ENCODE data around the gene MAP7.
"Not testable (repeated sequence)": the region's sequence is repeated elsewhere in the genome, so short reads cannot be mapped to it uniquely, and the experiment has no call there.

The MAP7 gene

DNA sequence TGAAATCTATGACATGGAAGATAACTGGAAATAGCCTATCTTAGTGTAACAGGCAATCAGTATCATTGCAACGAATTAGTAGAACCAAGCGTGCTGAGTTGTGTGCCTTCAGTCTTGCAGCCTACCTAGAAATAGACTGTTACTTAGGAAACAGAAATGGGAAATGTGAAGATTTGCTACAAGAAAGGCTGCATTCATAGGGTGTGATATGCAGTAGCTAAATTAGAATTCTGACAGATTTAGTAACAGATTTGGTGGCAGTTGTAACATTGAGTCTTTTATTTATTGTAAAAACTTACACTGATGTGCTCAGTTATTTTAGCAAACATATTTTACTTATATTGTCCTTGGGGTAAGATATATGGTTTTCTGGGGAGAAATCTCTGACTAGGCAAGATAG, 56.2 kb downstream of the MAP7 start:
- no peak for DNase-seq (ENCODE audit: extremely low read depth, low read depth)
- TF ChIP-seq, protein P1, sequence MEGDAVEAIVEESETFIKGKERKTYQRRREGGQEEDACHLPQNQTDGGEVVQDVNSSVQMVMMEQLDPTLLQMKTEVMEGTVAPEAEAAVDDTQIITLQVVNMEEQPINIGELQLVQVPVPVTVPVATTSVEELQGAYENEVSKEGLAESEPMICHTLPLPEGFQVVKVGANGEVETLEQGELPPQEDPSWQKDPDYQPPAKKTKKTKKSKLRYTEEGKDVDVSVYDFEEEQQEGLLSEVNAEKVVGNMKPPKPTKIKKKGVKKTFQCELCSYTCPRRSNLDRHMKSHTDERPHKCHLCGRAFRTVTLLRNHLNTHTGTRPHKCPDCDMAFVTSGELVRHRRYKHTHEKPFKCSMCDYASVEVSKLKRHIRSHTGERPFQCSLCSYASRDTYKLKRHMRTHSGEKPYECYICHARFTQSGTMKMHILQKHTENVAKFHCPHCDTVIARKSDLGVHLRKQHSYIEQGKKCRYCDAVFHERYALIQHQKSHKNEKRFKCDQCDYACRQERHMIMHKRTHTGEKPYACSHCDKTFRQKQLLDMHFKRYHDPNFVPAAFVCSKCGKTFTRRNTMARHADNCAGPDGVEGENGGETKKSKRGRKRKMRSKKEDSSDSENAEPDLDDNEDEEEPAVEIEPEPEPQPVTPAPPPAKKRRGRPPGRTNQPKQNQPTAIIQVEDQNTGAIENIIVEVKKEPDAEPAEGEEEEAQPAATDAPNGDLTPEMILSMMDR (IDR thresholded peaks at IDR 0.05; ENCODE audit: low read depth, low read length): no peak

DNA sequence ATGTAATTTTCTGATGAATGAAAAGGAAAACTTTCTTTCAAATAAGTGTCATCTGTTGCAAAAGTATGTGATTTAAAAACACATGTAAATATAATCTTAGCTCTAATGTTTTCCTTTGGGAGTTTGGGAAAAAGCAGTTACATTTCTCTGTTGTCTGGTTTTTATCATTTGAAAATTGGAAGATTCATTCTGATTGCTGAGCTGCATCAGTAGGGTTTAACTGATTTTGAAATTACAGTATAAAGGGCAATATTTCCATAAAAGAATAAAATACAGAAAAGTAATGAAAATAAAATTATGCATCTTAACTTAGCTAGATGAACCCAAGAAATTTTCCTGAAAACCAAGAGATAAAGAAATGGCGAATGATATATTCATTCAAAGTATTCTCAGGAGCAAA, 57.8 kb downstream of the MAP7 start:
- TF ChIP-seq, protein P1 (IDR thresholded peaks at IDR 0.05; ENCODE audit: low read depth, low read length): no peak

DNA sequence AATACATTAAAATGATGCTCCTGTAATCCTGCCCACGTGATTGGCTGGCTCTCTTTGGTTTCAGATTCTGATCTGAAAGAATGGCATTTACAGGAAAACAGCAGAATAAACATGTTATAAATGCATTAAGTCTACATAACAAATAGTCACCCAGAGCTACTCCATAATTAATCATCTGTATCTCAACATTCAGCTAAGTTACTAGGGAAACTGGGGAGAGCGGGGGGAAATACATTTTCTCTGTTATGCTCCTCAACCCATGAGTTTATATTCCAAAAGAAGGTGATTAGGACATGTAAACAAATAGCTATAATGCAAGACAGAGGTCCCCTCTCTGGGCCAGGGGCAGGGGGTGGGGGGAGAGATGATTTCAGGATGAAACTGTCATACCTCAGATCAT, 58.5 kb downstream of the MAP7 start:
- TF ChIP-seq, protein P1 (IDR thresholded peaks at IDR 0.05; ENCODE audit: low read depth, low read length): no peak
- no peak for DNase-seq (ENCODE audit: extremely low read depth, low read depth)

More for the DNA sequence above, 57.8 kb downstream of the MAP7 start:
- DNase-seq (ENCODE audit: extremely low read depth, low read depth): no peak

DNA sequence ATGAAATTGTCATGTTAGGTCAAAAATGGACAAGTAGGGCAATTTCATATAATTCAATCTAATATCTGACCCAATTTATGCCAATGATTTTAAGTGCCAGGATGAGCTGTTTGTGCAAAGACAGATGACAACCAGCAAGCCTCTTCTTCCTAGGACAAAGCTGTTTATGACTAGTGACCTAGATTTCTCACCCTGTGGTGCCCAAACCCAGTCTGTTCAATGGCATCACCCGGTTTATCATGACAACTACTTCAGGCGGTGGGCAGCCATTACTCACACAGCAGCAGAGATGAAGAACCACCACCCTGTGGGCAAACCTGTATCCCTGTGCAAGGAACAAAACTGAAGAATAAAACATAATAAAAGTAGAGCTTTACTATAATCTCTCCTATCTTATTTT, 59.0 kb downstream of the MAP7 start:
- TF ChIP-seq, protein P1 (IDR thresholded peaks at IDR 0.05; ENCODE audit: low read depth, low read length): no peak
- DNase-seq (ENCODE audit: extremely low read depth, low read depth): no peak

DNA sequence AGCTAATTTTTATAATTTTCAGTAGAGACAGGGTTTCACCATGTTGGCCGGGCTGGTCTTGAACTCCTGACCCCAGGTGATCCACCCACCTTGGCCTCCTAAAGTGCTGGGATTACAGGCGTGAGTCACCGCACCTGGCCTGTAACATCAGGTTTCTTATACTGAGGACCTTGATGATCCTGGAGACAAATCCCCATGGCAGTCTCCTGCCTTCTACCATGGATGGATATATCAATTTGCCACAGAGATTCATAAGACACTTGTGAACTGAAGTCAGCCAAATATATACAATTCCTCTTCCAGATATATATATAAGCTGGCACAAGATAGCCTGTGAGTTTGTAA, 60.6 kb downstream of the MAP7 start:
- DNase-seq (ENCODE audit: extremely low read depth, low read depth): not testable (repeated sequence)

DNA sequence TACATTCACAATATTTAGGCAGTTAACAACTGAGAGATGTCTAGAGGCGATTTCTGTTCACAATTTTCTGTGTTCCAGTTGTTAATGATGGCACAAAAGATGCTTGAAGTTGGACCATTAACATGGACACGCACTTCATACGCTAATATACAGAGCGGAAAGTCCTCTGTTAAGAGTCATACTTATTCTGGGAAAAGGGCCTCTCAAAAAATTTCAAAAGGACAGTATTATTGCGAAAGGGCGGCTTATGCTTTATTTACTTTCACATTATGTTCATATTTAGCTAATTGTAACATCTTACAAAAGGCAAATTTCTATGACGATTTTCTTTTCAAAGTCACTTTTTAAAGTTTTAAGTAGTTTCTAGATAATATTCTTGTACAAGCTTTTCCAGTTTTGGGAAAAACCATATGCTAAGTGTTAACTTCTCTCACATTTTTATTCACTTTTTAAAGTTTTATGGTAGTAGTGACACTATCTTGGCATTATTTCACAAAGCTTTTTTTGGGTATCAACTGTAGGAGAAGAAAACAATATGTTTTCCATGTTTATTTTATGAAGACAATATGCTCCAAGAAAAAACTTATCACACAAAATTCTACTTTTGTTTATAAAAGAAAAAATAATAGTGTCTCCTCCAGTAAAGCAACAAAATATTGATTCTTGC, 62.3 kb downstream of the MAP7 start:
- TF ChIP-seq, protein P1 (IDR thresholded peaks at IDR 0.05; ENCODE audit: low read depth, low read length): no peak
- peak; percentile 12 for DNase-seq (ENCODE audit: extremely low read depth, low read depth)

DNA sequence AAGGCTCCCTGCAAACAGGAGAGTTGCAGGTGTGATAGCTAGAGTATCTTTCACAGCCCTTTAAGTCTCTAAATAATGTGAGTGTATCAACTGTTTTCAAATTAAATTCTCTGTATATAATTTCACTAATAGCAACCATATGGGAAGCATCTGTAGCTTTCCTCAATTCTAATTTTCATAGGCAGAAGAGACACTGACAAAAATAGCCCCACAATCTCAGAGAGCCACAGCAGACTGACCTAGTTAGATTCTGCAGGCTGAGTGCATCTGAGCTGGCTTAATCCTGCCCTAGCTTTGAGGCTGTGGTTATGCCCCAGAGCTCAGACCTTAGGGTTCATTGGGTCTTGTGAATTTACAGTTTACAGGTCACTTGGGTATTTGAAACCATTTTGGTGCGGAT, 63.9 kb downstream of the MAP7 start:
- DNase-seq (ENCODE audit: extremely low read depth, low read depth): no peak
- TF ChIP-seq, protein P1 (IDR thresholded peaks at IDR 0.05; ENCODE audit: low read depth, low read length): no peak

DNA sequence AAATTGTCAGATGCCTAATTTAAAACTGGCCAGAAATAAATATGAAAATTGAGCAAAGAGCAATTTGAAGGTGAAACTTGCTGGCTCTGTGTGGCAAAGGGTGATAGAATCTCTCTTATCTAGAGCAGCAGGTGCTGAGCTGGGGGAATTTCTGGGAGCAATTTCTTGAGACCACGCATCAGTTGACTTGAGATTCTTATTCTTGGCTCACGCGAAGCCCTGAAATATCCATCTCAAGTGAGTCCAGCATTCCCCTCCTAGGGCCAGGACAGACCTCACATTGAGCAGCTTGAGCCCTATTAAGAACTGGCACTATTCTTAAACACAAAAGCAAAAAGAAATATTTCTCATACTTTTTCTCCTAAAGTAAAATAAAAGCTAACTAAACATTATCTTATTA, 66.3 kb downstream of the MAP7 start:
- DNase-seq (ENCODE audit: extremely low read depth, low read depth): no peak
- TF ChIP-seq, protein P1 (IDR thresholded peaks at IDR 0.05; ENCODE audit: low read depth, low read length): no peak

DNA sequence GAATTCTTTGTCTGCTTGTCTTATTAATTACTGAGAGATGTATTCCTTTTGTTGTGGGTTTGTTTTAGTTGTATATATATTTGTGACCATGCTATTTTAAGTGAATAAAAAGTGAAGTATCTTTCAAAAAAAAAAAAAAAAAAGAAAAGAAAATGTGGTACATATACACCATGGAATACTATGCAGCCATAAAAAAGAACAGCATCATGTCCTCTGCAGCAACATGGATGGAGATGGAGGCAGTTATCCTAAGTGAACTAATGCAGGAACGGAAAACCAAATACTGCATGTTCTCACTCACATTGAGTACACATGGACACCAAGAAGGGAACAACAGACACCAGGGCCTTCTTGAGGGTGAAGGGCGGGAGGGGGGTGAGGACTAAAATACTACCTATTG, 67.2 kb downstream of the MAP7 start:
- not testable (repeated sequence) for DNase-seq (ENCODE audit: extremely low read depth, low read depth)
